ENCODE measurements around the gene DNAAF9.

DNAAF9 gene

DNA sequence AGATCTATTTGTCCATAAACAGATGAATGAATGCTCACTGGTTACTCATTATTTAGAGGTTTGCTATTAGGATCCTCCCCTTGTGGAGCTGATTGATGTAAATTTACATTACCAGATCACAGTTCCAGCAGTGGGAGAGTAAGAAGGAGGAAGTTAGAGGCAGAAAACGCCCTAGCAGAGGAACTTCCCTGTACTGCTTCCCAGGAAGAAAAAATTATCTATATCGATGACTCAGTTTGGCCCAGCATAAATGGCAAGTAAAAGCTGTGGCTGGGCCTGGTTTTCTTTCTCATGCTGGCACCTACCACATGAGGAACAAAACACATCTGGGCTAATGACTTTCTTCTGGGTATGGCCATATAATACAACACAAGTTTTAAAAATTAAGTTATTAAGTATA lies 35.7 kb downstream of the DNAAF9 start:
- no peak for DNase-seq (ENCODE audit: low spot score)

- DNase-seq (ENCODE audit: low spot score) = no peak
Observed at GRCh38 chr20:3367089-3367488, 40.4 kb downstream of the DNAAF9 start.

DNA sequence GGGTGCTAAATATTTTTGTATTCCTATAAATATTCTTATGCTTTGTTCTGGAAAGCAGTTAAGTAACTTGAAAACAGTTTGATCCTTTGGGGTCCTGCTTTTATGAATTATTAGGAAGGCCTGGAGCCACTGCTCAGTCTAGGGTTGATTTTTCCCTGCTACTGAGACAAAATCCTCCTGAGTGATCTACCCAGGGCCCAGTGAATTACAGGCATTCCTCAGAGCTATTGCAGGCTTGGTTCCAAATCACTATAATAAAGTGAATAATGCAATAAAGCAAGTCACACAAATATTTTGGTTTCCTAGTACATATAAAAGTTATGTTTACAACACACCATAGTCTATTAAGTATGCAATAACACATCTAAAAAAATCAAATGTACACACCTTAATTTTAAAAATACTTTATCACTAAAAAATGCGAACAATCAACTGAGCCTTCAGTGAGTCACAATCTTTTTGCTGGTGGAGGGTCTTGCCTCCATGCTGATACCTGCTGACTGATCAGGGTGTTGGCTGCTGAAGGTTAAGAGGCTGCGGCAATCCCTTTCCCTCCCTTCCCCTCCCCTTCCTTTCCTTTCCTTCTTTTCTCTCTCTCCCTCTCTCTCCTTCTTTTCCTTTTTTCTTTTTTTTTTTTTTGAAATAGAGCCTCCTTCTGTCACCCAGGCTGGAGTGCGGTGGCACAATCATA lies 43.0 kb downstream of the DNAAF9 start:
- no peak for DNase-seq (ENCODE audit: low spot score)

GRCh38 chr20:3360752-3361151 lies 46.7 kb downstream of the DNAAF9 start:
- no peak for DNase-seq (ENCODE audit: low spot score)

DNA sequence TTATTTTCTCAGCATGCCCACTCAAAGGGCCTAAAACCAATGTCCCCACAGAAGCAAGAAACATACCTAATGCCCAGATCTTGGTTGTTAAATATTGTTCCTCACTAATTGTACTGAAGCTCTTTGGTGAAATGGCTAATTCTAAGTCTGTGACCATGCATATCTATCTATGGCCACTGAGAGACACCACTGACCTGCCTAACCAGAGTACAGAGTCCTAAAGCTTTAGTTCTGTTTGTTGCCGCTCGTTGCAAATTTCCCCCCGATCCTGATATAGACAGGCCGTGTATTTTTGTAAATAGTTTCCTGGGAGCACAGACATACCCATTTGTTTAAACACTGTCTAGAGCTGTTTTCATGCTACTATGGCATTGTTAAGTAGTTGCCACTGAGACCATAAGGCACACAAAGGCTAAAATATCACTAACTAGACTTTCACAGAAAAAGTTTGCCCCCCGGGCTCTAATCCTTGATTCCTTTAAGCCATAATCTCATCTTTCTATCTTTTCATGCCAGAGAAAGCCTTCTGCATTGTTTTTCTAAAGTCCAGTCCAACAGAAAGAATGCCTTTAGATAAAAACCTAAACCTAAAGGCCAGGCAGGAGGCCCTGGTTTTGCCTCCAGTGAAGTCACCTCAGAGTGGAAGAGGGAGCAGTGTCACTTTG lies 48.7 kb downstream of the DNAAF9 start:
- DNase-seq (ENCODE audit: low spot score) = no peak
